SU-DHL-6 (cell line): ENCODE measurements around the gene LRCH1.

Source experiments
- H2AFZ ChIP-seq: fragments of 200-600 bp; sonication (generic); 2 replicates; pipeline ENCODE4 v1.6.1; 2014; ENCODE audit warnings: low read depth, mild to moderate bottlenecking, moderate library complexity, mixed read lengths, antibody characterized with exemption, low read length; ENCODE audit not compliant: severe bottlenecking
- H3F3A ChIP-seq: fragments of 200-600 bp; shearing (Covaris generic); 2 replicates; pipeline ENCODE4 v1.6.0; 2016; ENCODE audit warnings: antibody characterized with exemption, mild to moderate bottlenecking; ENCODE audit not compliant: insufficient read depth
- H3K27ac ChIP-seq: fragments of 200-600 bp; sonication (generic); 2 replicates; pipeline ENCODE4 v1.5.1; 2016; ENCODE audit warnings: low read depth, mild to moderate bottlenecking, low read length, moderate library complexity, mixed read lengths
- H3K27me3 ChIP-seq: fragments of 200-600 bp; sonication (generic), shearing (Covaris generic); 2 replicates; pipeline ENCODE4 v1.6.0; 2014; ENCODE audit warnings: mild to moderate bottlenecking, low read length
- H3K36me3 ChIP-seq: fragments of 200-600 bp; sonication (generic); 2 replicates; pipeline ENCODE4 v1.6.1; 2014; ENCODE audit warnings: mild to moderate bottlenecking, low read length, mixed read lengths
- H3K4me2 ChIP-seq: fragments of 300-600, 200-600 bp; shearing (Covaris generic), sonication (generic); 2 replicates; pipeline ENCODE4 v1.6.0; 2014; ENCODE audit warnings: low read length, low read depth, mild to moderate bottlenecking; ENCODE audit not compliant: poor library complexity, severe bottlenecking
- H3K4me3 ChIP-seq: fragments of 200-600 bp; sonication (generic); 2 replicates; pipeline ENCODE4 v1.5.1; 2014; ENCODE audit warnings: antibody characterized with exemption, low read length, mild to moderate bottlenecking, mixed read lengths; ENCODE audit not compliant: insufficient read depth, poor library complexity, severe bottlenecking
- H3K79me2 ChIP-seq: fragments of 200-600 bp; sonication (generic); 2 replicates; pipeline ENCODE4 v1.6.1; 2014; ENCODE audit warnings: mild to moderate bottlenecking, low read length, moderate library complexity; ENCODE audit not compliant: insufficient read depth
- H3K9ac ChIP-seq: fragments of 200-600 bp; sonication (generic); 2 replicates; pipeline ENCODE4 v1.7.0; 2014; ENCODE audit warnings: mild to moderate bottlenecking, low read length
- H3K9me2 ChIP-seq: fragments of 200-600 bp; sonication (generic); replicated peaks from 2 replicates; pipeline ENCODE4 v1.6.1; 2014; ENCODE audit warnings: low read length; ENCODE audit not compliant: insufficient read depth
- H3K9me3 ChIP-seq: fragments of 200-600 bp; sonication (generic); 2 replicates; pipeline ENCODE4 v1.6.1; 2014; ENCODE audit warnings: low read length, mixed read lengths; ENCODE audit not compliant: insufficient read depth
- H4K20me1 ChIP-seq: fragments of 200-600 bp; sonication (generic); 2 replicates; pipeline ENCODE4 v1.6.1; 2014; ENCODE audit warnings: low read depth, mild to moderate bottlenecking, antibody characterized with exemption, low read length, moderate library complexity, mixed read lengths
- EZH2phosphoT487 ChIP-seq: fragments of 200-600 bp; sonication (generic), shearing (Covaris generic); conservative IDR thresholded peaks from 2 replicates; pipeline ENCODE4 v1.6.1; 2018; ENCODE audit warnings: mild to moderate bottlenecking, antibody characterized with exemption, low read length, moderate library complexity, mixed read lengths
- TF ChIP-seq, protein P1 (sequence below): fragments of 200-600 bp; sonication (generic); IDR thresholded peaks from one replicate; pipeline ENCODE4 v1.5.1; 2017; ENCODE audit warnings: antibody characterized with exemption, mild to moderate bottlenecking, low read length, moderate library complexity; ENCODE audit not compliant: insufficient read depth, poor library complexity, severe bottlenecking

LRCH1 gene

DNA sequence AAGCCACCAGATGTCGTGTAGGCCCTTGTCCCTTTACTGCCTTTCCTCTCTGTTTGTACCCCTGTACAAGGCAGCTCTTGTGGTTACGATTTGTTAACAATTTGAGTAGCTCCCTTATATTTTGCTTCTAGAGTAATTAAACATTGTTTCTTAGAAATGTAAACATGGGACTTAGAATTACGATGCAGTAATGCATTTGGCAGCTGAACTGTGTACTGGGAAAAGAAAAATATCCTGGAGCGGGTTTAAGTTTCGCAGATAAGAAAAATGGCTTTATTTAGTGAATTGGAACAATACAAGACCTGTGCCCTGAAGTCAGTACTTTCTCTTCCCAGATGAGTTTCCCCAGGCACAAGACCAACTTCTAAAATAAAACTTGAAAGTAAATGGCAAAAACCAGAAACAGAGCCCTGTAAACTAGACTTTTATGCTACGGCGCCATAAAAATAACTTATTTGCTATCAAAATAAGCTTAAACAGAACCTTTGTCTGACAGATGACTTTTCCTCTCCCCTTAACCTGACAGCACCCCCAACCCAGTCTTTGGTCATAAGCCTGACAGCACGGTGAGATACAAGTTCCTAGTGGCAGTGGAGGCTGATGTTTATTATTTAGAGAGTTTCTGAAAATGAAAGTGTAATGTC lies 63.0 kb downstream of the LRCH1 start:
- no peak overlapping the region for H3K27ac ChIP-seq
- no peak overlapping the region for H3K4me2 ChIP-seq
- H3F3A ChIP-seq: no peaks in the 10 kb centered on the region
- no peak overlapping the region for H2AFZ ChIP-seq
- H3K9me3 ChIP-seq: no peaks in the 10 kb centered on the region
- no peak overlapping the region for H3K4me3 ChIP-seq
- no peaks in the 10 kb centered on the region for H3K9me2 ChIP-seq
- no peaks in the 10 kb centered on the region for H3K27me3 ChIP-seq
- peaks cover 84% of the 10 kb centered on the region for H3K79me2 ChIP-seq
- H3K36me3 ChIP-seq: no peaks in the 10 kb centered on the region
- H3K9ac ChIP-seq: no peak overlapping the region
- H4K20me1 ChIP-seq: peaks cover 9% of the 10 kb centered on the region; the same call in 1 of the 2 replicates
- TF ChIP-seq, protein P1, sequence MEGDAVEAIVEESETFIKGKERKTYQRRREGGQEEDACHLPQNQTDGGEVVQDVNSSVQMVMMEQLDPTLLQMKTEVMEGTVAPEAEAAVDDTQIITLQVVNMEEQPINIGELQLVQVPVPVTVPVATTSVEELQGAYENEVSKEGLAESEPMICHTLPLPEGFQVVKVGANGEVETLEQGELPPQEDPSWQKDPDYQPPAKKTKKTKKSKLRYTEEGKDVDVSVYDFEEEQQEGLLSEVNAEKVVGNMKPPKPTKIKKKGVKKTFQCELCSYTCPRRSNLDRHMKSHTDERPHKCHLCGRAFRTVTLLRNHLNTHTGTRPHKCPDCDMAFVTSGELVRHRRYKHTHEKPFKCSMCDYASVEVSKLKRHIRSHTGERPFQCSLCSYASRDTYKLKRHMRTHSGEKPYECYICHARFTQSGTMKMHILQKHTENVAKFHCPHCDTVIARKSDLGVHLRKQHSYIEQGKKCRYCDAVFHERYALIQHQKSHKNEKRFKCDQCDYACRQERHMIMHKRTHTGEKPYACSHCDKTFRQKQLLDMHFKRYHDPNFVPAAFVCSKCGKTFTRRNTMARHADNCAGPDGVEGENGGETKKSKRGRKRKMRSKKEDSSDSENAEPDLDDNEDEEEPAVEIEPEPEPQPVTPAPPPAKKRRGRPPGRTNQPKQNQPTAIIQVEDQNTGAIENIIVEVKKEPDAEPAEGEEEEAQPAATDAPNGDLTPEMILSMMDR: no peak
- TF ChIP-seq EZH2phosphoT487: no peak

DNA sequence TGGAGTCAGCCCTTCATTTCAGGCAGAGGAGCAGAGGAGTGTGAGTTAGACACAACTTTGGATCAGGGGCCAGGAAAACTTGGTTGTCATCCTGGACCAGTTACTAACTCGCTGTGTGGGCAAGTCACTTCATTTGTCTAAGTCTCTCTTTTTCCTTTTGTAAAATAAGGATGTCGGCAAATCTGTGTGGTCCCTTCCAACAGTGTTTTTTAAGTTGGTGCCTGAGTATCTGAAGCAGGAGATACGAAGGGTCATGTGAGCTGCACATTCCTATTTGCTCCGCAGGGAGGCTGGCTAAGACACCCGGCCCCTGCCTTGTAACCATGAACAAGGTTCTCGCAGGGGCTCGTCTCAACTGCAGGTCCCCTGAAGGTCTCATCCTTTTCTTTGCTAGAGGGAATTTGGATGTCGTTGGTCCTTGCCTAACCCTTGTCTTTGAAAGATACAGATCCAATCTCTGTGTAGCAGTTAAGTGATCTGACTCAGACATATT lies 64.3 kb downstream of the LRCH1 start:
- no peak overlapping the region for H3K9ac ChIP-seq
- no peaks in the 10 kb centered on the region for H3F3A ChIP-seq
- peaks cover 18% of the 10 kb centered on the region for H4K20me1 ChIP-seq
- H3K4me2 ChIP-seq: no peak overlapping the region
- H3K79me2 ChIP-seq: peaks cover 91% of the 10 kb centered on the region
- H2AFZ ChIP-seq: no peak overlapping the region
- H3K9me3 ChIP-seq: no peaks in the 10 kb centered on the region
- H3K27me3 ChIP-seq: no peaks in the 10 kb centered on the region
- TF ChIP-seq EZH2phosphoT487: no peak
- TF ChIP-seq, protein P1: no peak
- no peak overlapping the region for H3K27ac ChIP-seq
- no peaks in the 10 kb centered on the region for H3K9me2 ChIP-seq
- H3K36me3 ChIP-seq: no peaks in the 10 kb centered on the region
- no peak overlapping the region for H3K4me3 ChIP-seq

DNA sequence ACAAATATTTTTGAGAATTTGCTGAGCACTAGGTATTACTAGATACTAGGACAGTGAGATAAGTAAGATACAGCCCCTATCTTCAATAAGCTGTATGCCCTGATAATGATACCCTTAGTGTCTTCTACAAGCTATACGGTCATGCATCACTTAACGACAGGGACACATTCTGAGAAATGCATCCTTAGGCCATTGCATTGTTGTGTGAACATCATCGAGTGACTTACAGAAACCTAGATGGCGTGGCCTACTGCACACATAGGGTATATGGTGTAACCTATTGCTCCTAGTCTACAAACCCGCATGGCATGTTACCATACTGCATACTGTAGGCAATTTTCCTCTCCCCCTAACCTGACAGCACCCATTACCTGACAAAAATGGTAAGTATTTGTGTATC lies 64.9 kb downstream of the LRCH1 start:
- H3K9me2 ChIP-seq: no peaks in the 10 kb centered on the region
- H3K36me3 ChIP-seq: no peaks in the 10 kb centered on the region
- peaks cover 92% of the 10 kb centered on the region for H3K79me2 ChIP-seq
- H4K20me1 ChIP-seq: peaks cover 21% of the 10 kb centered on the region
- no peaks in the 10 kb centered on the region for H3K27me3 ChIP-seq
- H3K9me3 ChIP-seq: no peaks in the 10 kb centered on the region
- no peak for TF ChIP-seq EZH2phosphoT487
- TF ChIP-seq, protein P1: no peak
- H3K9ac ChIP-seq: no peak overlapping the region
- no peak overlapping the region for H3K27ac ChIP-seq
- H3K4me3 ChIP-seq: no peak overlapping the region
- no peak overlapping the region for H2AFZ ChIP-seq
- no peaks in the 10 kb centered on the region for H3F3A ChIP-seq
- no peak overlapping the region for H3K4me2 ChIP-seq
